Astrocyte (in vitro differentiated cells and primary cell): Measurements from ENCODE around the gene NECTIN1. TPM values are rescaled to one million over a fixed set of nuclear protein-coding genes. Genes with fewer than 3 reads are reported as not detected.

ENCODE experiments used
- DNase-seq: peaks from one replicate; pipeline ENCODE4 v3.0.0-alpha.2; 2010; ENCODE audit warnings: low read depth
- FAIRE-seq: peaks from 2 replicates; lab custom pipeline; 2011; peaks lifted over from hg19 to GRCh38; lab: Jason Lieb, UNC
- H2AFZ ChIP-seq: 2 replicates; pipeline ENCODE4 v1.6.0; 2012; ENCODE audit warnings: low read depth, low read length, inconsistent platforms
- H3K27ac ChIP-seq: 2 replicates; pipeline ENCODE4 v1.5.1; 2011; ENCODE audit warnings: low read depth, low read length, inconsistent platforms
- H3K27me3 ChIP-seq: 2 replicates; pipeline ENCODE4 v1.6.0; 2011; ENCODE audit warnings: low read length, inconsistent platforms; ENCODE audit not compliant: insufficient read depth
- H3K36me3 ChIP-seq: 2 replicates; pipeline ENCODE4 v1.5.1; 2011; ENCODE audit warnings: low read length, inconsistent platforms; ENCODE audit not compliant: insufficient read depth
- H3K4me1 ChIP-seq: 2 replicates; pipeline ENCODE4 v1.5.1; 2011; ENCODE audit warnings: low read length, inconsistent platforms; ENCODE audit not compliant: insufficient read depth
- H3K4me2 ChIP-seq: 2 replicates; pipeline ENCODE4 v1.6.0; 2012; ENCODE audit warnings: low read length, inconsistent platforms
- H3K4me3 ChIP-seq: 2 replicates; pipeline ENCODE4 v1.5.1; 2011; ENCODE audit warnings: low read depth, mild to moderate bottlenecking, low read length, inconsistent platforms; ENCODE audit not compliant: insufficient read depth
- H3K79me2 ChIP-seq: 2 replicates; pipeline ENCODE4 v1.6.0; 2012; ENCODE audit warnings: mild to moderate bottlenecking, low read length, inconsistent platforms; ENCODE audit not compliant: insufficient read depth
- H3K9ac ChIP-seq: 2 replicates; pipeline ENCODE4 v1.6.0; 2012; ENCODE audit warnings: mild to moderate bottlenecking, low read length, inconsistent platforms
- H3K9me3 ChIP-seq: 2 replicates; pipeline ENCODE4 v1.5.1; 2012; ENCODE audit warnings: low read depth, mild to moderate bottlenecking, low read length, inconsistent platforms; ENCODE audit not compliant: insufficient read depth
- H4K20me1 ChIP-seq: 2 replicates; pipeline ENCODE4 v1.6.0; 2012; ENCODE audit warnings: low read length, inconsistent platforms; ENCODE audit not compliant: insufficient read depth
- H3K27ac Mint-ChIP-seq: one replicate; pipeline ENCODE4 v1.8.0; 2021; ENCODE audit warnings: mild to moderate bottlenecking, mixed read lengths; ENCODE audit not compliant: unreplicated experiment
- H3K27me3 Mint-ChIP-seq: one replicate; pipeline ENCODE4 v1.8.0; 2021; ENCODE audit warnings: low read depth, mixed read lengths; ENCODE audit not compliant: unreplicated experiment
- H3K36me3 Mint-ChIP-seq: one replicate; pipeline ENCODE4 v1.8.0; 2021; ENCODE audit warnings: low read depth, mixed read lengths; ENCODE audit not compliant: unreplicated experiment
- H3K4me1 Mint-ChIP-seq: one replicate; pipeline ENCODE4 v1.8.0; 2021; ENCODE audit warnings: low read depth, mixed read lengths; ENCODE audit not compliant: unreplicated experiment
- H3K4me3 Mint-ChIP-seq: one replicate; pipeline ENCODE4 v1.8.0; 2021; ENCODE audit warnings: mild to moderate bottlenecking, moderate library complexity, mixed read lengths; ENCODE audit not compliant: unreplicated experiment
- H3K9me3 Mint-ChIP-seq: one replicate; pipeline ENCODE4 v1.8.0; 2021; ENCODE audit warnings: mild to moderate bottlenecking, mixed read lengths; ENCODE audit not compliant: unreplicated experiment
- EZH2 ChIP-seq: IDR thresholded peaks from 2 replicates; pipeline ENCODE4 v1.6.1; 2012; ENCODE audit warnings: mild to moderate bottlenecking, low read length, inconsistent platforms; ENCODE audit not compliant: insufficient read depth
- total RNA-seq: library from RNA; stranded (reverse); gene quantifications from 2 replicates; pipeline ENCODE4 v1.2.1, GENCODE V29; 2021
- TF ChIP-seq, protein P1 (sequence below): IDR thresholded peaks from 2 replicates; pipeline ENCODE4 v1.5.1; 2011; ENCODE audit warnings: low read depth, mild to moderate bottlenecking, inconsistent platforms, low read length, moderate library complexity; ENCODE audit not compliant: insufficient read depth

The NECTIN1 gene
- total RNA-seq, 1 donor from 2014 or later, result 17.7 TPM

DNA sequence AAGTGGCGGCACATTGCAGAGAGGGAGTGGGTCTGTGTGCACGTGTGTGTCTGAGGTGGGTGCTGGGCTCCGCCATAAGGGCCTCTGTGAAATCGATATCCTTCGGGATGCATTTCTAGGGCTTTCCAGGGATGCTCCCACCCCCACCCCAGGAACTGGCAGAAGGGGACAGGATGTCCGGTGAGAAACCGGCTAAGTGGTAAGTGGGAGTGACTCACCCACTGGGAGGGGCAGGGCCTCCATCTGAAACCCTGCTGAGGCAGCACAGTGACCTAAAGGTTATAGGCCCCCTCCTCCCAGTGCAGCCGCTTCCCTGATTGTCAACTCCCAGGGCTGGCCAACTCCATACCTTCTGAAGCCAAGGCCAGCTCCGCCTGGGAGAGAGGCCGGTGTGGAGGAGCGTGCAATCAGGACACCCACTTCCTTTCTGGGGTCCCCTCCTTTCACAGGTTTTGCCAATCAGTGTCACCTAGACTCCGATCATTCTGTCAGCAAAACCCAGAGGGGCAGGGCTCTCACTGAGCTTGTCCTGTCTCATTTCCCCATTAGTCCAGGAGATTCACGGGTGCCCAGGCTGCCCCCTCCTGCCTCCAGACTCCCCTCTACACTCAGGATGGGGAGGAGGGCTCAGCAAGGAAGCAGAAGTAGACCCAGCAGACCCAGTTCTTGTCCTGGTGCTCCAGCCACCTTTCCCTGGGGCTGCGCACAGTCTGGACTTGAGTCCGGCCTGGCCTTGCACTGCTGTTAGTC, 44.5 kb downstream of the NECTIN1 start:
- Mint-ChIP-seq H3K4me3 (no peak overlapping the region), H3K27me3 (peaks cover 49% of the 10 kb centered on the region), H3K27ac (peak overlapping the region; percentile 58), H3K4me1 (peaks cover 4% of the 10 kb centered on the region), H3K9me3 (no peaks in the 10 kb centered on the region), H3K36me3 (peaks cover 15% of the 10 kb centered on the region)
- Histone ChIP-seq H2AFZ (peak overlapping the region; percentile 64), H3K4me2 (peak overlapping the region; percentile 66), H3K9ac (peak overlapping the region; percentile 32), H3K36me3 (no peaks in the 10 kb centered on the region), H3K4me3 (no peak overlapping the region), H3K4me1 (peaks cover 17% of the 10 kb centered on the region), H3K9me3 (no peaks in the 10 kb centered on the region), H3K79me2 (peaks cover 6% of the 10 kb centered on the region), H3K27me3 (no peaks in the 10 kb centered on the region), H4K20me1 (peaks cover 16% of the 10 kb centered on the region), H3K27ac (peak overlapping the region; percentile 40)
- FAIRE-seq (no peak), DNase-seq (peak; percentile 66)
- TF ChIP-seq EZH2, result no peak
- TF ChIP-seq, protein P1, sequence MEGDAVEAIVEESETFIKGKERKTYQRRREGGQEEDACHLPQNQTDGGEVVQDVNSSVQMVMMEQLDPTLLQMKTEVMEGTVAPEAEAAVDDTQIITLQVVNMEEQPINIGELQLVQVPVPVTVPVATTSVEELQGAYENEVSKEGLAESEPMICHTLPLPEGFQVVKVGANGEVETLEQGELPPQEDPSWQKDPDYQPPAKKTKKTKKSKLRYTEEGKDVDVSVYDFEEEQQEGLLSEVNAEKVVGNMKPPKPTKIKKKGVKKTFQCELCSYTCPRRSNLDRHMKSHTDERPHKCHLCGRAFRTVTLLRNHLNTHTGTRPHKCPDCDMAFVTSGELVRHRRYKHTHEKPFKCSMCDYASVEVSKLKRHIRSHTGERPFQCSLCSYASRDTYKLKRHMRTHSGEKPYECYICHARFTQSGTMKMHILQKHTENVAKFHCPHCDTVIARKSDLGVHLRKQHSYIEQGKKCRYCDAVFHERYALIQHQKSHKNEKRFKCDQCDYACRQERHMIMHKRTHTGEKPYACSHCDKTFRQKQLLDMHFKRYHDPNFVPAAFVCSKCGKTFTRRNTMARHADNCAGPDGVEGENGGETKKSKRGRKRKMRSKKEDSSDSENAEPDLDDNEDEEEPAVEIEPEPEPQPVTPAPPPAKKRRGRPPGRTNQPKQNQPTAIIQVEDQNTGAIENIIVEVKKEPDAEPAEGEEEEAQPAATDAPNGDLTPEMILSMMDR, result no peak

DNA sequence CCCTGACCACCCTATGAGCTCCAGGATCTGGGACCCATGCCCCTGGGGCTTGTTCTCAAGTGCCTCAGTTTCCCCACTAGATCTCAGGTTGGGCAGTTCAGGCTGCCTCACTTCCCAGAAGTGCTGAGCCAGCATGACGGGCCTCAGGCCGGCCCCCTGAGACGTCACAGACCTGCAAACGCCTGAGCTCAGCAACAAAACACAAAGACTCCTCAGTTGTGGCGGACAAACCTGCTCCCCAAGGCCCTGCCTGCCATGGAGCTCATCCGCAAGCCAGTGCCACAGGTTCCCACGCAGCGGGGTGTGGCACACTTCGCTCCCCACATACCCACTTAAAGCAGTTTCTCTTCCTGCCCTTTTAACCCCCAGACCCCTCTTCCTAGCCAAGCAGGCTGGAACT, 45.2 kb downstream of the NECTIN1 start:
- Histone ChIP-seq H3K27me3 (no peaks in the 10 kb centered on the region), H3K9ac (peak overlapping the region; percentile 32), H3K4me3 (no peak overlapping the region), H3K4me2 (peak overlapping the region; percentile 66), H3K79me2 (peaks cover 6% of the 10 kb centered on the region), H3K36me3 (no peaks in the 10 kb centered on the region), H3K4me1 (peaks cover 17% of the 10 kb centered on the region), H3K9me3 (no peaks in the 10 kb centered on the region), H3K27ac (peak overlapping the region; percentile 40), H4K20me1 (peaks cover 16% of the 10 kb centered on the region), H2AFZ (peak overlapping the region; percentile 64)
- peaks cover 4% of the 10 kb centered on the region for H3K4me1 Mint-ChIP-seq
- H3K27me3 Mint-ChIP-seq, result peaks cover 48% of the 10 kb centered on the region
- no peak for DNase-seq
- peak overlapping the region; percentile 75 for H3K27ac Mint-ChIP-seq
- H3K36me3 Mint-ChIP-seq, result peaks cover 19% of the 10 kb centered on the region
- peaks cover under 1% of the 10 kb centered on the region for H3K9me3 Mint-ChIP-seq
- no peak for FAIRE-seq
- no peak overlapping the region for H3K4me3 Mint-ChIP-seq
- TF ChIP-seq, protein P1, result no peak
- TF ChIP-seq EZH2, result no peak

DNA sequence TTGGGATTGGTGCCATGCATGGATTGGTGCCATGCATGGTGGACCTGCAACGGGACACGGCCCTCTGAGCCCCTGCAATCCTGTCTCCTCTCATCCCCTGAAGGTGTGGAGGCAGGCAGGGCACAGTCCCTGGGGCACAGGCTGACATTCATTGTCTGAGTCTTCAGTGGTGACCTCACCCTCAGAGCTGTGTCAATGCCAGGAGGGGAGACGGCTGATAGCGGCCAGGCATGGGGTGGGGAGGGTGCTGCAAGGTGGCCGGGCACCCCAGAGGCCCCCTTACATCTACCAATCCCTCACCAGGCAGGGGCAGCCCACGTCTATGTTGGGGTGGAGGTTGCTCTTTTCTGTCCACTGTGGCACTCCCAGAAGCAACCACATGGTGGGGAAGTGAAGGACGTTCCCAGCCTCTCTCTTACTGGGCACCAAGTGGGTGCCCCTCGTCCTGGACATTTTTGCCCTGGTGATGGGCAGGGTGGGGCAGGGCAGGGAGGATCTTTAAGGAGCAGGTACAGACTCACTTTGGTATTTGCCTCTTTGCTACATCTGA, 47.6 kb downstream of the NECTIN1 start:
- H3K79me2 ChIP-seq, result peaks cover 6% of the 10 kb centered on the region
- no peak overlapping the region for H3K4me2 ChIP-seq
- Mint-ChIP-seq H3K27me3 (peaks cover 30% of the 10 kb centered on the region), H3K4me3 (no peak overlapping the region), H3K36me3 (peaks cover 32% of the 10 kb centered on the region), H3K27ac (no peak overlapping the region), H3K9me3 (peaks cover 12% of the 10 kb centered on the region), H3K4me1 (peaks cover 4% of the 10 kb centered on the region)
- H2AFZ ChIP-seq, result no peak overlapping the region
- H3K9ac ChIP-seq, result no peak overlapping the region
- no peak overlapping the region for H3K4me3 ChIP-seq
- TF ChIP-seq, protein P1, result peak; percentile 2
- TF ChIP-seq EZH2, result no peak
- peaks cover 27% of the 10 kb centered on the region for H3K4me1 ChIP-seq
- DNase-seq, result no peak
- H3K27ac ChIP-seq, result no peak overlapping the region
- peaks cover 8% of the 10 kb centered on the region for H3K9me3 ChIP-seq
- no peaks in the 10 kb centered on the region for H3K36me3 ChIP-seq
- H4K20me1 ChIP-seq, result no peaks in the 10 kb centered on the region
- H3K27me3 ChIP-seq, result no peaks in the 10 kb centered on the region
- FAIRE-seq, result no peak
